GM03348 (cell line): Measurements from ENCODE around the gene NAPA.

Experiments
- DNase-seq: peaks from one replicate; pipeline ENCODE4 v3.0.0; 2012; ENCODE audit warnings: low spot score

NAPA gene

DNA sequence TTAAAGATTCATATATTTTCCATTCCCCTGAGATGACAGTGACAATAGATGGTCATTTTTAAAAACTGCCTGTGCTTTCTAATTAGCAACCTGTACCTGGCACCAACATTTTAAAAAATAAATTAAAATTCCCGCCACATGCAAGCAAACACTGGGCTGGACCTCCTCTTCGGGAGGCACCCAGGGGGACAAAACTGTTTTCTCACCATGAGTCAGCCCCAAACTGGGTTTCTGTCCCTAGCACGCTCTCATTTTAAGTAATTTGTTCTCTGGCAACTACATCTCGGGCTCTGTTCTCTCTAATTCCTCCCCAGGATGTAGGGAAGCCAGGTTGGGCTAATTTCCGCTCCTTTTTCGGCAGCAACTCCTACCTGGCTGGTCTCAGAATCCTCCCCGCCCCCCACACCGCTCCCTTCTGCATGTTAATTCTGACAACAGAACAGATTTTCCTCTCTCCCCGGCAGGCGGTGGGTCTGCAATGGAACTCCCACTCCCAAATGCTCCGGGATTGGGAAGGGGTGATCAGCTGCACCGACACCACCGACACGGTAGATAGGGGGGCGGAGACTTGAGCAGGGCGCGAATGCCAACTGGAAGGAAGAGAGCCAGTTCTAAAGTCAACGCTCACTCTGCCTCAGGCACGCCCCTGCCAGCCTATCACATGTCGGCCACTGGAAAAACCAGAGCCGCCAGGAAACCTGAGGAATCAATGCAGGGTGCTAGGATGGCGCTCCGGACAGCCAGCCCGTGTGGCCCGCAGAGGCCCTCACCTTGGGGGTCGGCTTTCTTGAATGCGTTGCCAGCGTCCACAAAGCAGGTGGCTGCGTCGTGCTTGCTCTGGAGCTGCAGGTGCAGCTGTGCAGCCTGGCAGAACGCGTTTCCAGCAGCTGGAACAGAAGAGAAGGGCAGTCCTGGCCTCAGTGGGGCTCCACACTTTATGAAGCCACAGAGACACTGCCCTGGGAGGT is 14.7 kb downstream of the NAPA start:
- DNase-seq = no peak

GRCh38 chr19:47499371-47499770 is 15.5 kb downstream of the NAPA start:
- no peak for DNase-seq

- no peak for DNase-seq
These were observed 16.3 kb downstream of the NAPA start for GRCh38 chr19:47498561-47498960.

- no peak for DNase-seq
These were observed 16.9 kb downstream of the NAPA start for GRCh38 chr19:47497821-47498520.

GRCh38 chr19:47497050-47497766 is 17.7 kb downstream of the NAPA start:
- no peak for DNase-seq

- no peak for DNase-seq
These were observed 19.1 kb downstream of the NAPA start for GRCh38 chr19:47495478-47496372.

GRCh38 chr19:47494729-47495128 is 20.1 kb downstream of the NAPA start:
- DNase-seq = no peak

- no peak for DNase-seq
These were observed 20.7 kb downstream of the NAPA start for GRCh38 chr19:47494211-47494547.

DNA sequence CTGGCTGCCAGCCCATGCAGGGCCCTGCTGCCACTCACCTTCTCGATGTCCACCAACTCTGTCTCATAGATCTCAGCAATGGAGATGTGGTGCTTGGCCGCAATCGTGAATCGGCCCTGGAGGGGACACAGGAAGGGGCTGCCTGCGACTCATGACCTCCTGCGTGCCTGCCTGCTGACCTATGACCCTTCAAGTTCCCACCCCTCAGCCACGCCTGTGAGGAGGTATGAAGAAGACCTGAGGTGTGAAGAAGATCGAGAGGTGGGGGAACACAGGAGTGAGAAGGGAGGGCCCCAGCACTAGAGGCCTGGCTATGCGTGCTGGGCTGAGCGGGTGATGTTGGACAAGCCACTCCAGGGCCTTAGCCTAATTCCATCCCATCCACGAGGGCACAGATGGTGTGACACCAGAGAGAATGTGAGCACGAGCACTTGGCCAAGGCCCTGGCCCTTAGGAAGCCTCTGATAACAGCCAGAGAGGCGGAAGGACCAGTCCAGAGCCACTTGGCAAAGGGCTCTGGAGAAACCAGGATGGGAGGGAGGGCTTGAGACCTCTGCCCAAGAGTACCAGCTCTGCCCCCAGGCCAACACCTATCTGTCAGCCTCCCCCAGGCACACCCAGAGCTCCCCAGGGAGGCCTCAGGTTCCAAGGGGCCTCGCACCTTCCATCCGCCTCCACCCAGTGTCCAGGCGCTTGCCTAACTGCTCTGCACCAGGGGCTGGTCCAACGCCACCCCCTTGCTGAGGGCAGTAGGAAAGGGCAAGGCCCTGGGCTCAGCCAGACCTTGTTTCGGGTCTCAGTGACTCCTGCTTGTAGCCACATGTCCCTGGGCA is 21.3 kb downstream of the NAPA start:
- DNase-seq = no peak

DNA sequence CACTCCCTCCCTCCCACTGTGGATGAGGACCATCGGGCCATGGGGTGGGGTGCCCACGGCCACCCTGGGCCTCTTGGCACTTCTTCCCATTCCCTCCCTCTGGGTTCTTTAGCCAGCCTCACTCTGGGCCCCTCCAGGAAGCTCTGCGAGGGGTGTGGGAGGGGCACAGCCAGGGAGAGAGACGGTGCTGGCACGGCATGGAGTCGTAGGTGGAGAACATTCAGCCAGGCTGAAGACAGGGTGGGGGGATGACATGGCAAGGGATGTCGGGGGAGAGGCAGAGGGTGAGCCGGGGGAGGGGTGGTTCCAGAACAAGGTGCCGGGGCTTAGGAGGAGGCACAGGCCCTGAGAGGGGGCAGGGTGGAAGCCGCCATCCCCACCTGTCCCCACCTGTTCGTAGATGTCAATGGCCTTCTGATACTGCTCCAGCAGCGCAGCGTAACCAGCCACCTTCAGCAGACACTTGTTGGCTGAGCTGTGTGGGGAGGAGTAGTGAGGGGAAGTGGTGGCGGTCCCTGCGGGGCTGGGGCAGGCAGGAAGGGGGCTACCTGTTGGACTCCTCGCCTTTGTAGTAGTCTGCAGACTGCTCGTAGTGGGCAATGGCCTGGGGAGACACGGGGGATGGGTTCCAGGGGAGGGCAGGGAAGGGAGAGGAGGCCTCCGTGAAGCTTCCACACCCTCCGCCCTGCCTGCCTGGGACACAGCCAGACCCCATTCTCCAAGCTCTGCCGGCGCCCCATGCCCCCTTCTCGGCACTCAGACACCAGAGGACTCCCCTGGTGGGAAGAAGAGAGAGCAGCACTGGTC is 22.1 kb downstream of the NAPA start:
- no peak for DNase-seq

DNA sequence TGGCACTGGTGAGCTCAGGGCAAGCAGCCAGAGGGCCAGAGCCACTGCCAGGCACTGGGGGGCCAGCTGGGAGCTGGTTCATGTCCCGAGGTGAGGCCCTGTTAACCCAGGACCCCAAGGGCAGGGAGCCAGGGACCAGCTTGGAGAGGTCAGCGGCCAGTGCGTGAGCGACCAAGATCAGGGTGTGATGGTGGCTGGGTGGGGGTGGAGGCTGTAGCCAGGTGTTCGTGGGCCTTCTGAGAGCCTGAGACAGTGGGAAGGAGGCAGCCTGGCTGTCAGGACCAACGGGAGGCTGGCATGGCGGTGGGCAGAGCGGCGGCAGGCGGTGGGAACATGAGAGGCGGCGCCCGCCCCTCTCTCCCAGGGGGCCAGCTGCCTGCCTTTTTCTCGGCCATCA is 22.7 kb downstream of the NAPA start:
- no peak for DNase-seq

- DNase-seq = no peak
These were observed 23.3 kb downstream of the NAPA start for GRCh38 chr19:47491358-47492136.

GRCh38 chr19:47490847-47491246 is 24.0 kb downstream of the NAPA start:
- no peak for DNase-seq

- DNase-seq = no peak
These were observed 24.8 kb downstream of the NAPA start for GRCh38 chr19:47490031-47490430.

DNA sequence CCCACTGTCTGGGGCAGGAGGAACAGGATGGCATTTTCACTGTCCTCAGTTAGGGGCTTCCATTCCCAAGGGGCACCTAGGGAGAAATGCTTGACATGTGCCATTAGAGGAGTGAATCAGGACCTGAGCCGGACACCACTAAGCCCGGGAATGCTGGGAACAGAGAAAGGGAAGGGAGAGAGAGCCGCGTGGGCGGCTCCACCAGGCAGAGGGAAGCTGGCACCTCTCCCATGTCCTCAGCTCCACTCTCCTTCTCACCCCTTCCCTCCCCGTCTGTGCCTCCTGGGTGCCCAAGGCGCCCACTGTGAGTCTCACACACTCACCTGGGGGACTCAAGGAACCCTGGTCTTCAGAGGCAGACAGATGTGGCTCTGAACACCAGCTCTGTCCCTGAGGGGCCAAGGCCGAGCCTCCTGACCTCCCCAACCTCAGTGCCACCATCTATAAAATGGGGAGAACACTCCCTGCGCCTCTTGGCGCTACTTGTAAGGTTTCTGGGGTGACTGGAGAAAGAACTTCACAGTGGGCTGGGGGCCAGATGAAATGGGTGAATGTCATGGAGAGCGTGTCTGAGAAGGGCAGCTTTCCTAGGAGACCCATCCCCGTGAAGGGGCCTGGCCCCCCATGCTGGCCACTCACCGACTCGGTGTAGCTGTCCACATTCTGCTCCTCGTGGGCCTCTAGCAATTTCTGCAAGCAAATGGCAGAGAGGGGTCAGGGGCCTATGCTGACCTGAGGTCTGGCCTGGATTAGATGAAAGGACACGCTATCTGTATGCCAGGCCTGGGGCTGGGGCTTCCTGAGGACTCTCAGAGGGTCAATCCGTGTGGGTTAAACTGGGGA is 25.6 kb downstream of the NAPA start:
- DNase-seq = no peak

DNA sequence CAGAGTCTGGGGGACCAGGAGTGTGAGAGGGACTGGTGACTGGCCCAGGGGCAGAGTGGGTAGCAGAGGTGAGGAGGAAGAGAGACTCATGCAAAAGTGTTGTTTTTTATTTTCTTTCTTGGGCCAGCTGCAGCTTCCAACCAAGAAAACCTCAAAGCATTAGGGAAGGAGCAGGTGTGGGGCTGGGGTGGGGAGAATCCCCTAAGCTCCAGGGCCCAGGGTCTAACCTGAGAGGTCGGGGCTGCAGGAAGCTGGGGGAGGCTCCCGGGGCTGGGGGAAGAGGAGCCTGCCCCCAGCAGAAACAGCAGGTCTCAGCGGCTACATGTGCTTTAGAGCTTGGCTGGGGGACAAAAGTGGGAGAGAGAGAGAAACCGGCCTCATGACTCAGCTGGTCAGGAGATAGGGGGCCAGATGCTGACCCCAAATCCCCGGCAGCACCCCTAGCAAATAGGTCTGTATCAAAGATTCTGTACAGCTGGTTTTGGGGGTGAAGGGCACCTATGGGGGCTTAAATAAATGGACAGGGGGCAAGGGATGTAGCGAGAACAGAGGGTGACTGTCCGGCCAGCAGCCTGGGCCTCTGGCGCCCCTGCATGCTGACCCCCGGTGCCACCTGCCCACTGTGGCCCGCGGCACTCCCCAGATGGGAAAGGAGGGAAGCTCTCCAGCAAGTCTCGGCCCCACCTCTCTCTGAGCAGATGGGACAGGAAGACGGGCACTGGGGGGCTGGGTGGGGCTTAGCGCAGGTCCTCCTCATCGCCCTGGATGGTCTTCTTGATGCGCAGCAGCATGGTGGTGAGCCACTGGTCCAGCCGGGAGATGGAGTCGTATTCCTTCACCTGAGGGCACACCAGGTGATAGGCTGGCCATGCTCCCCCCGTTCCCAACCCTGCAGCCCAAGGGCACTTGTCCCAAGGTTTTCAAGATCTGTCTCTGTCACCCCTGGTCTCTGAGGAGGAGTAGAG is 27.0 kb downstream of the NAPA start:
- DNase-seq = no peak

- DNase-seq = no peak
These were observed 28.0 kb downstream of the NAPA start for GRCh38 chr19:47486900-47487299.
